H1 (cell line): ENCODE measurements around the gene NOC3L. TPM values are rescaled to one million over a fixed set of nuclear protein-coding genes. Genes with fewer than 3 reads are reported as not detected.

Experiments
- CTCF ChIA-PET: fragments of 300-600 bp; sonication (Branson Sonifier 250); formaldehyde crosslinking; loops from one replicate; lab custom pipeline; 2021; ENCODE audit not compliant: partially characterized antibody; lab: Charles Lee
- POLR2A ChIA-PET: fragments of 300-600 bp; sonication (Branson Sonifier 250); formaldehyde crosslinking; loops from one replicate; lab custom pipeline; 2021; ENCODE audit warnings: inconsistent platforms; ENCODE audit not compliant: partially characterized antibody; lab: Charles Lee
- DNase-seq, 2 experiments: peaks; one replicate each; pipeline versions ENCODE4 v3.0.0 to v3.0.0-alpha.2; 2010 to 2022; ENCODE audit warnings: low spot score in 2 of 2, low read depth in 1 of 2, mixed read lengths in 1 of 2
- FAIRE-seq: peaks from 2 replicates; lab custom pipeline; 2011; peaks lifted over from hg19 to GRCh38; lab: Jason Lieb, UNC
- H2AFZ ChIP-seq: 2 replicates; pipeline ENCODE4 v1.8.1; 2012; ENCODE audit warnings: low read length, inconsistent platforms
- H2AK5ac ChIP-seq: 2 replicates; pipeline ENCODE4 v1.6.1; 2013; ENCODE audit warnings: low read depth, low read length
- H2BK120ac ChIP-seq: replicated peaks from 2 replicates; pipeline ENCODE3; 2013; ENCODE audit warnings: low read depth, low read length, inconsistent platforms
- H2BK12ac ChIP-seq: 2 replicates; pipeline ENCODE4 v1.6.1; 2013; ENCODE audit warnings: low read depth, low read length
- H2BK15ac ChIP-seq: 2 replicates; pipeline ENCODE4 v1.6.1; 2013; ENCODE audit warnings: low read length
- H2BK20ac ChIP-seq: 2 replicates; pipeline ENCODE4 v1.6.1; 2013; ENCODE audit warnings: low read length
- H2BK5ac ChIP-seq: 2 replicates; pipeline ENCODE4 v1.6.1; 2013; ENCODE audit warnings: low read depth, low read length
- H3K14ac ChIP-seq: 2 replicates; pipeline ENCODE4 v1.6.1; 2013; ENCODE audit warnings: inconsistent platforms; ENCODE audit not compliant: insufficient read length
- H3K18ac ChIP-seq: 2 replicates; pipeline ENCODE4 v1.6.1; 2013; ENCODE audit warnings: low read length; ENCODE audit errors: extremely low read depth
- H3K23ac ChIP-seq: 2 replicates; pipeline ENCODE4 v1.6.1; 2013; ENCODE audit warnings: inconsistent platforms; ENCODE audit not compliant: insufficient read length
- H3K23me2 ChIP-seq: 2 replicates; pipeline ENCODE4 v1.6.1; 2013; ENCODE audit warnings: low read depth, low read length
- H3K27ac ChIP-seq: 2 replicates; pipeline ENCODE4 v1.6.1; 2011; ENCODE audit warnings: low read depth, low read length, inconsistent platforms
- H3K27me3 ChIP-seq, 4 experiments: replicated peaks in 1 of 4; 1 replicate in 1 of 4; 2 replicates in 3 of 4; pipeline versions ENCODE4 v1.6.1 to v1.8.1; 2011 to 2013; ENCODE audit warnings: low read length in 3 of 4, mild to moderate bottlenecking in 3 of 4, inconsistent platforms in 2 of 4, mixed read lengths in 2 of 4, moderate library complexity in 1 of 4; ENCODE audit not compliant: control insufficient read depth in 3 of 4, insufficient read depth in 3 of 4; ENCODE audit errors: extremely low read depth in 1 of 4
- H3K36me3 ChIP-seq, 4 experiments: 2 replicates each; pipeline versions ENCODE4 v1.6.1 to v1.8.1; 2011 to 2013; ENCODE audit warnings: mild to moderate bottlenecking in 4 of 4, low read length in 3 of 4, moderate library complexity in 2 of 4, control low read depth in 1 of 4, inconsistent platforms in 1 of 4; ENCODE audit not compliant: insufficient read depth in 4 of 4, control insufficient read depth in 2 of 4
- H3K4ac ChIP-seq: replicated peaks from 2 replicates; pipeline ENCODE3; 2013; ENCODE audit warnings: low read length, low read depth, mixed read lengths, inconsistent platforms; ENCODE audit not compliant: insufficient read length
- H3K4me1 ChIP-seq, 4 experiments: replicated peaks in 1 of 4; 1 replicate in 1 of 4; 2 replicates in 3 of 4; pipeline versions ENCODE4 v1.6.1 to v1.8.1; 2011 to 2013; ENCODE audit warnings: low read length in 3 of 4, inconsistent platforms in 2 of 4, mixed read lengths in 1 of 4; ENCODE audit not compliant: insufficient read depth in 4 of 4, control insufficient read depth in 3 of 4
- H3K4me2 ChIP-seq, 2 experiments: 2 replicates each; pipeline versions ENCODE4 v1.6.1 to v1.8.1; 2011 to 2013; ENCODE audit warnings: low read depth in 2 of 2, low read length in 2 of 2, control low read depth in 1 of 2, inconsistent platforms in 1 of 2, mild to moderate bottlenecking in 1 of 2; ENCODE audit not compliant: insufficient read depth in 1 of 2
- H3K4me3 ChIP-seq, 4 experiments: fragments of 200-600, 300-600 bp in 1 of 4; sonication (generic), shearing (Covaris generic), sonication (Bioruptor Twin) in 1 of 4; 2 replicates each; pipeline versions ENCODE4 v1.5.1 to v1.8.1; 2011 to 2016; ENCODE audit warnings: low read length in 4 of 4, low read depth in 3 of 4, control low read depth in 2 of 4, inconsistent platforms in 2 of 4, mild to moderate bottlenecking in 2 of 4, mixed read lengths in 1 of 4, moderate library complexity in 1 of 4; ENCODE audit not compliant: insufficient read depth in 2 of 4; ENCODE audit errors: extremely low read depth in 1 of 4
- H3K56ac ChIP-seq: replicated peaks from 2 replicates; pipeline ENCODE3; 2013; ENCODE audit warnings: low read depth, mild to moderate bottlenecking, mixed read lengths, low read length, inconsistent platforms; ENCODE audit not compliant: insufficient read length
- H3K79me1 ChIP-seq: 2 replicates; pipeline ENCODE4 v1.6.1; 2013; ENCODE audit warnings: low read depth, low read length, control low read depth
- H3K79me2 ChIP-seq, 2 experiments: 2 replicates each; pipeline versions ENCODE4 v1.6.1 to v1.8.1; 2012 to 2013; ENCODE audit warnings: low read length in 2 of 2, mild to moderate bottlenecking in 2 of 2, inconsistent platforms in 1 of 2; ENCODE audit not compliant: insufficient read depth in 2 of 2, control insufficient read depth in 1 of 2
- H3K9ac ChIP-seq, 4 experiments: replicated peaks in 1 of 4; 1 replicate in 1 of 4; 2 replicates in 3 of 4; pipeline versions ENCODE4 v1.6.1 to v1.8.1; 2011 to 2013; ENCODE audit warnings: low read depth in 3 of 4, low read length in 3 of 4, control low read depth in 2 of 4, mild to moderate bottlenecking in 2 of 4, moderate library complexity in 2 of 4, inconsistent platforms in 1 of 4; ENCODE audit errors: extremely low read depth in 1 of 4
- H3K9me3 ChIP-seq, 2 experiments: 2 replicates each; pipeline versions ENCODE4 v1.6.1 to v1.8.1; 2012 to 2013; ENCODE audit warnings: mild to moderate bottlenecking in 2 of 2, moderate library complexity in 2 of 2, control low read depth in 1 of 2, inconsistent platforms in 1 of 2, low read depth in 1 of 2, low read length in 1 of 2, mixed read lengths in 1 of 2; ENCODE audit not compliant: insufficient read depth in 2 of 2
- H4K20me1 ChIP-seq, 2 experiments: replicated peaks in 1 of 2; 2 replicates each; pipeline versions ENCODE3 to v1.8.1; 2011 to 2013; ENCODE audit warnings: inconsistent platforms in 2 of 2, low read length in 2 of 2, mild to moderate bottlenecking in 1 of 2; ENCODE audit not compliant: insufficient read depth in 2 of 2, control insufficient read depth in 1 of 2
- H4K5ac ChIP-seq: 2 replicates; pipeline ENCODE4 v1.6.1; 2013; ENCODE audit warnings: low read length, low read depth, mixed read lengths, inconsistent platforms; ENCODE audit not compliant: insufficient read length
- H4K8ac ChIP-seq: 2 replicates; pipeline ENCODE4 v1.8.0; 2013; ENCODE audit warnings: mild to moderate bottlenecking, moderate library complexity, low read length, inconsistent platforms; ENCODE audit not compliant: insufficient read depth; ENCODE audit errors: extremely low read depth
- H4K91ac ChIP-seq: replicated peaks from 2 replicates; pipeline ENCODE3; 2013; ENCODE audit warnings: low read length, mixed read lengths, inconsistent platforms; ENCODE audit not compliant: insufficient read length
- CBX5 ChIP-seq: fragments of 300-800, 300-1000 bp; sonication (generic); IDR thresholded peaks from 2 replicates; pipeline ENCODE4 v1.7.1; 2016; ENCODE audit warnings: antibody characterized with exemption, low read length, low read depth
- EGR1 ChIP-seq: IDR thresholded peaks from 2 replicates; pipeline ENCODE4 v1.6.1; 2011; ENCODE audit warnings: low read depth, low read length, borderline replicate concordance
- GABPA ChIP-seq: IDR thresholded peaks from 2 replicates; pipeline ENCODE4 v1.6.1; 2011; ENCODE audit warnings: mild to moderate bottlenecking, low read length, moderate library complexity, borderline replicate concordance; ENCODE audit not compliant: insufficient read depth
- JUN ChIP-seq: IDR thresholded peaks from 2 replicates; pipeline ENCODE4 v1.6.1; 2011; ENCODE audit warnings: low read depth, mild to moderate bottlenecking, improper control_type of control experiment, low read length
- KDM1A ChIP-seq: fragments of 200-600, 300-600 bp; sonication (generic); IDR thresholded peaks from 2 replicates; pipeline ENCODE4 v1.7.1; 2016; ENCODE audit warnings: mild to moderate bottlenecking, low read length, borderline replicate concordance
- RAD21 ChIP-seq, 2 experiments: IDR thresholded peaks in 1 of 2; conservative IDR thresholded peaks in 1 of 2; 2 replicates each; pipeline ENCODE4 v1.6.1; 2011; ENCODE audit warnings: low read depth in 2 of 2, low read length in 2 of 2, improper control_type of control experiment in 1 of 2, inconsistent platforms in 1 of 2, mild to moderate bottlenecking in 1 of 2, moderate library complexity in 1 of 2
- SIN3A ChIP-seq, 2 experiments: IDR thresholded peaks in 1 of 2; conservative IDR thresholded peaks in 1 of 2; 2 replicates each; pipeline ENCODE4 v1.6.1; 2011 to 2012; ENCODE audit warnings: low read length in 2 of 2, improper control_type of control experiment in 1 of 2, low read depth in 1 of 2, mild to moderate bottlenecking in 1 of 2
- SIX5 ChIP-seq: IDR thresholded peaks from 2 replicates; pipeline ENCODE4 v1.6.1; 2011; ENCODE audit warnings: mild to moderate bottlenecking, low read depth, low read length
- SP1 ChIP-seq: IDR thresholded peaks from 2 replicates; pipeline ENCODE4 v1.6.1; 2011; ENCODE audit warnings: low read depth, low read length
- SP4 ChIP-seq: IDR thresholded peaks from 2 replicates; pipeline ENCODE4 v1.6.1; 2012; ENCODE audit warnings: low read length, inconsistent platforms
- ZNF274 ChIP-seq: IDR thresholded peaks from 2 replicates; pipeline ENCODE4 v1.7.0; 2012; ENCODE audit warnings: low read length, borderline replicate concordance; ENCODE audit errors: extremely low read depth
- WGBS, 2 experiments: shearing (Covaris generic) in 1 of 2; methylation state at CpG; one replicate each; pipeline versions ENCODE4 v1.1.6 to v1.1.7; 2013 to 2015; ENCODE audit warnings: low lambda C conversion rate in 2 of 2, mixed read lengths in 2 of 2, inconsistent platforms in 1 of 2, low coverage in 1 of 2, missing lambda C conversion rate in 1 of 2; ENCODE audit not compliant: insufficient replicate concordance in 2 of 2, insufficient coverage in 1 of 2, insufficient read length in 1 of 2; ENCODE audit errors: extremely low coverage in 1 of 2, missing lambda C conversion rate in 1 of 2; 5-methylcytosine and 5-hydroxymethylcytosine counted together
- polyA plus RNA-seq, 7 experiments: library from polyadenylated mRNA; depleted of rRNA in 3 of 7; stranded (reverse) in 5 of 7; unstranded in 2 of 7; fragments of >200 nt in 5 of 7; fragments of 200-250 nt in 2 of 7; gene quantifications; 1 replicate in 5 of 7; 2 replicates in 1 of 7; 4 replicates in 1 of 7; pipeline versions ENCODE4 v1.2.1 to v1.2.3, GENCODE V29; 2011 to 2013; ENCODE audit warnings: missing spikeins in 2 of 7, mixed read lengths in 2 of 7
- total RNA-seq: library from RNA; stranded (reverse); fragmentation: NEBNext Ultra II Directional; extraction: Animal tissue kit (Norgen Biotek cat#: 25700); gene quantifications from 2 replicates; pipeline ENCODE4 v1.2.1, GENCODE V29; 2021
- TF ChIP-seq, protein P1 (sequence below): IDR thresholded peaks from 2 replicates; pipeline ENCODE4 v1.6.1; 2012; ENCODE audit warnings: low read length, inconsistent platforms

Gene NOC3L
- total and polyA plus RNA-seq, 2 of the 8 experiments (the other 6 are each of a cell fraction or from before 2014, with no cell fraction given): 7.1 to 39.1 TPM

- Histone ChIP-seq H3K18ac (no peak overlapping the region), H2BK20ac (no peak overlapping the region), H3K79me2 (no peaks in the 10 kb centered on the region), H3K4me1 (no peaks in the 10 kb centered on the region), H3K4me2 (no peak overlapping the region), H3K9me3 (no peaks in the 10 kb centered on the region), H3K23ac (no peak overlapping the region), H4K20me1 (no peaks in the 10 kb centered on the region), H3K27ac (no peak overlapping the region), H3K9ac (no peak overlapping the region), H3K4ac (no peak overlapping the region), H3K79me1 (no peaks in the 10 kb centered on the region), H2AFZ (no peak overlapping the region), H2BK120ac (no peak overlapping the region), H3K56ac (no peak overlapping the region), H3K4me3 (no peak overlapping the region), H3K23me2 (no peaks in the 10 kb centered on the region), H3K14ac (no peak overlapping the region), H4K91ac (no peak overlapping the region), H4K8ac (no peak overlapping the region), H2BK15ac (no peak overlapping the region), H2BK5ac (no peak overlapping the region), H2AK5ac (no peak overlapping the region), H2BK12ac (no peak overlapping the region), H3K36me3 (no peaks in the 10 kb centered on the region), H3K27me3 (no peaks in the 10 kb centered on the region), H4K5ac (no peak overlapping the region)
- 86% methylated on average over 5 of the region's 5 CpGs; no CpG with 5 or more reads in 1 of the 2 experiments for WGBS, 2 experiments
- ChIA-PET POLR2A (no interaction called here), CTCF (interaction anchor here (0.7 to 6.5 kb wide), 2 partner anchors 13 to 47 kb away, joined by 3 to 48 read pairs; no protein-coding TSS in a partner anchor)
- FAIRE-seq (no peak), DNase-seq (no peak)
- TF ChIP-seq EGR1: no peak
- TF ChIP-seq SP4: no peak
- TF ChIP-seq ZNF274: no peak
- no peak for TF ChIP-seq SIN3A (conservative IDR thresholded peaks at IDR 0.05 in 1 of 2, IDR thresholded peaks at IDR 0.05 in 1 of 2; ENCODE audit: low read depth in 1 of 2, low read length in 2 of 2)
- TF ChIP-seq RAD21 (IDR thresholded peaks at IDR 0.05 in 1 of 2, conservative IDR thresholded peaks at IDR 0.05 in 1 of 2; ENCODE audit: low read depth in 2 of 2, low read length in 2 of 2): no peak
- TF ChIP-seq SIX5: no peak
- no peak for TF ChIP-seq KDM1A
- TF ChIP-seq, protein P1, sequence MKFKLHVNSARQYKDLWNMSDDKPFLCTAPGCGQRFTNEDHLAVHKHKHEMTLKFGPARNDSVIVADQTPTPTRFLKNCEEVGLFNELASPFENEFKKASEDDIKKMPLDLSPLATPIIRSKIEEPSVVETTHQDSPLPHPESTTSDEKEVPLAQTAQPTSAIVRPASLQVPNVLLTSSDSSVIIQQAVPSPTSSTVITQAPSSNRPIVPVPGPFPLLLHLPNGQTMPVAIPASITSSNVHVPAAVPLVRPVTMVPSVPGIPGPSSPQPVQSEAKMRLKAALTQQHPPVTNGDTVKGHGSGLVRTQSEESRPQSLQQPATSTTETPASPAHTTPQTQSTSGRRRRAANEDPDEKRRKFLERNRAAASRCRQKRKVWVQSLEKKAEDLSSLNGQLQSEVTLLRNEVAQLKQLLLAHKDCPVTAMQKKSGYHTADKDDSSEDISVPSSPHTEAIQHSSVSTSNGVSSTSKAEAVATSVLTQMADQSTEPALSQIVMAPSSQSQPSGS: no peak
- TF ChIP-seq SP1: no peak
- TF ChIP-seq GABPA: no peak
- no peak for TF ChIP-seq JUN
- no peak for TF ChIP-seq CBX5
These were observed 55.6 kb downstream of the NOC3L start for GRCh38 chr10:94307046-94307615.
